Astrocyte (in vitro differentiated cells and primary cell): ENCODE data around the gene TNFRSF8.

Source experiments
- CTCF ChIP-seq: IDR thresholded peaks from 2 replicates; pipeline ENCODE4 v1.5.1; 2011; ENCODE audit warnings: low read depth, mild to moderate bottlenecking, inconsistent platforms, low read length, moderate library complexity; ENCODE audit not compliant: insufficient read depth
- EZH2 ChIP-seq: IDR thresholded peaks from 2 replicates; pipeline ENCODE4 v1.6.1; 2012; ENCODE audit warnings: mild to moderate bottlenecking, low read length, inconsistent platforms; ENCODE audit not compliant: insufficient read depth

- TF ChIP-seq CTCF = no peak
- no peak for TF ChIP-seq EZH2
Measured at GRCh38 chr1:12053752-12054548, 9.2 kb upstream of the TNFRSF8 start.
